Tongue (tissue), 2 donors: ENCODE data around the gene STK32C. TPM values are rescaled to one million over a fixed set of nuclear protein-coding genes. Genes with fewer than 3 reads are reported as not detected.
A peak's percentile ranks its signal among the peaks of the same experiment; 100 is the strongest.
"Not testable (repeated sequence)": the region's sequence is repeated elsewhere in the genome, so short reads cannot be mapped to it uniquely, and the experiment has no call there.

Experiments
- DNase-seq: peaks from one replicate; pipeline ENCODE4 v3.0.0-alpha.2; 2015
- total RNA-seq: library from RNA; depleted of rRNA; stranded (reverse); fragments of >200 nt; gene quantifications from one replicate; pipeline ENCODE4 v1.2.3, GENCODE V29; 2014

The STK32C gene
- total RNA-seq, 1 donor from 2014 or later: 7.8 TPM

- DNase-seq: peak; percentile 73
These were observed 77.8 kb downstream of the STK32C start for GRCh38 chr10:132229834-132230556.

GRCh38 chr10:132229096-132229495 is 78.7 kb downstream of the STK32C start:
- no peak for DNase-seq

GRCh38 chr10:132228616-132229015 is 79.1 kb downstream of the STK32C start:
- DNase-seq: no peak

DNA sequence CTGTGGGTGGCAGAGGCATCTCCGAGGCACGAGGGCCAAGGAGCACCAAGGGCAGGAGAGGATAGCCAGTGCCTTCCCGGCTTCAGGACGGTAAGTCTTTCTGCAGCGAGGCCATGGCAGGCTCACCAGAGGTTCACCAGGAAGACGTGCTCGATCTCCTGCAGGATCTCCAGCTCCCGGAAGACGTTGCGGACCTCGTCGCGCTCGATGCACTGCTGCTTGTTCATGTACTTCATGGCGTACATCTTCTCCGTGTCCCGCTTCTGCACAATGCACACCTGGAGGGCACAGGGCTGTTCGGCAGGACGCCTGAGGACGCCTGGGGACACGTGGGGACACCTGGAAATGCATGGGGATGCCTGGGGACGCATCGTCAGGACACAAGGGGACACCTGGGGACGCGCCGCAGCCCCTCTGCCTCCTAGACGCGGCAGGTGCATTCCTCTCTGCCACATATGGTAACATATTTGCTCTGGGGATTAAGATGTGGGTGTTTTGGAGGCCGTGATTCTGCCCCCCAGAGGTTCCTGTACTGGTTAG is 79.8 kb downstream of the STK32C start:
- DNase-seq: no peak

DNA sequence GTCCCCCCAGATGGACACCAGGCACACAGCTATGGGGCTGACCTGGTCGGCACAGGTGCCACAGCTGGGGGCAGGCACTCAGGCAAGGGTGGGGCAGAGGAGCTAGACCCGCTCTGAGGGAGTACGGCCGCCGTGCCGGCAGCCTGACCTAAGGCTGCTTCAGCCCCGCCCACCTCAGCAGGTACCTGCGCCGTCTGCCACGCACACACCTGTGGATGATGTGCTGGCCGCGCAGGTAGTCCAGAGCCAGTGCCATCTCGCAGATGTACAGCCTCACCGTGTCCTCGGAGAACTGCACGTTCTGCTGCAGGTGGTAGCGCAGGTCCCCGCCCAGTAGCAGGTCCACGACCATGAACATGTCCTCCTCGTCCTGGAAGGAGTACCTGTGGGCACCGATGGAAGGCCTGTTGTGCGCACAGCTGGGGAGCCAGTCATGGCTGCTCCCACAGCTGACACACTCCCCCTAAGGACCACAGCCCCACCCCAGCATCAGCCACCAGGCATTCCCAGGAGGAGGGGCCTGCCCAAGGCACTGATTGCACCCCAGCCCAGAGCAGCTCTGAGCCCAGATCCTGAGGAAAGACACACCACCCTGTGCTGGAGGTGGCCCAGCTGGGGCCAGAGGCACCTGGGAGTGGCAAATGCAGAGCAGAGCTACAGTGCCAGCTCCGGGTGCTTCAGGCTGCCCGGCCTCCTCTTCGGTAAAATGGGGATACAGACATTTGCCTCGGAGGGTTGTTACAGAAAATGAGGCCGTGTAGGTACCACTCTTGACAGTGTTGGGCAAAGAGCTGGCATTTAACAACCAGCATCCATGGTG is 81.0 kb downstream of the STK32C start:
- no peak for DNase-seq

GRCh38 chr10:132225849-132226205 is 81.9 kb downstream of the STK32C start:
- DNase-seq: no peak

DNA sequence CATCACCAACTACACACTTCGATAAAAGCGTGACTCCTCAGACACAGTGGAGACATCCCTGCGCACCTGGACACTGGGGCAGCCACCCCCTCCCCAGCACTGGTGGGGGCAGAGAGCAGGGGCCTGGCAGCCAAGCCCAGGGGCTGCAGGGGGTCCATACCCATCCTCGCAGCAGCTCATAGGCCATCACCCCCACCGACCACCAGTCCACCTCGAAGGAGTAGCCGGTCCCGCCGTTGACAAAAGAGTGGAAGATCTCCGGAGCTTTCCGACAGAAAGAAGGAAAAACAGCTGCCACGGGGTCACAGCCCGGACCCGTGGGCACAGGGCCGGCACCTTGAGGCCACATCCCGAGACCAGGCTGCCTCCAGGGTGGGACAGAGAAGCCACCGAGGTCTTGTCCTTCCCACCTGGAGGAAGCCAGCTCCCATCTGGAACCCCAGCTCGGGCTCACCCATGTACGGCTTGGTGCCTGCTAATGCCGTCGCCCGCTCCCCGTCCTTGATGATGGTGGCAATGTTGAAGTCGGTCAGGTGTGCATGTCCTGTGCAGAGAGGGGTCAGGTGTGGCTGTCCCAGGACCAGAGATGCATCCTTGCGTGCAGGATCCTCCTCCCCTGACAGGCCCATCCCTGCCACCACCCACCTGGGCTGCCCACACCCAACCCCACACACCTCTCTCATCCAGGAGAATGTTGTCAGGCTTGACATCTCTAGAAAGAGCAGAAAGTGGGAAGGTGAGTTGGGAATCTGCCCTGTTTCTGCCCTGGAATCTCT is 82.5 kb downstream of the STK32C start:
- DNase-seq: no peak

DNA sequence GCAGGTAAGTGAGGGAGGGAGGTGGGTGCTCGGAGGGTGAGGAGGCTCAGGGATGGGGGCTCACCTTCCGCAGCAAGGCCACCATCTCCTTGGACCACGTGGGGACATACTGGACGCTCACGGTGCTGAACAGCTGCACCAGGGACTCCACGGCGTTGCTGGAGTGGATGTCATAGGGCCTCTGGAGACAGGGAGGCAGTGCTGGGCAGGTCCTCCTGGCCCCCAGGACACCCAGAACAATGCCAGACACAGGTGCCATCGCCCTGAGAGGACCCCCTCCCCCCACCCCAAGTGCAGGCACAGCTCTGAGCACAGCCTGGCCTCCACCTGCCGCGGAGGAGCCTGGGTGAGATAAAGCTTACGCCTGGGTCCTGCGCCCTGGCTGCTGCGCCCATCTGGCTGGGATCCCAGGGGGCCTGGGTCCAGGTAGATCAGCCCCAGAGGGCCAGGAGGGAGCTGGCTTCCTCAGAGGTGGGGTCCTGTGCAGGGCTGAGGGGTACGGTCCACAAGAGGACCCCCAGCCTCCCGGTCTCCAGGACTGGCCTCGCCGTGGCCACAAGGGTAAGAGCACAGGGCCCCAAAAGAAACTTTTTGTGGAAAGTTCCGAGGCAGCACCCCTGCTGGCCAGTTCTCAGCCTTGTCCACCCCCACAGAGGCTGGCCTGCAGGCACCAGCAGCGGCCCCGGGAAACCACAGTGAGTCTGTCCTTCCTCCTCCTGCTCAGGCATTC is 83.2 kb downstream of the STK32C start:
- no peak for DNase-seq

- DNase-seq: no peak
These were observed 84.0 kb downstream of the STK32C start for GRCh38 chr10:132223611-132224342.

- peak; percentile 85 for DNase-seq
These were observed 84.6 kb downstream of the STK32C start for GRCh38 chr10:132223156-132223590.

DNA sequence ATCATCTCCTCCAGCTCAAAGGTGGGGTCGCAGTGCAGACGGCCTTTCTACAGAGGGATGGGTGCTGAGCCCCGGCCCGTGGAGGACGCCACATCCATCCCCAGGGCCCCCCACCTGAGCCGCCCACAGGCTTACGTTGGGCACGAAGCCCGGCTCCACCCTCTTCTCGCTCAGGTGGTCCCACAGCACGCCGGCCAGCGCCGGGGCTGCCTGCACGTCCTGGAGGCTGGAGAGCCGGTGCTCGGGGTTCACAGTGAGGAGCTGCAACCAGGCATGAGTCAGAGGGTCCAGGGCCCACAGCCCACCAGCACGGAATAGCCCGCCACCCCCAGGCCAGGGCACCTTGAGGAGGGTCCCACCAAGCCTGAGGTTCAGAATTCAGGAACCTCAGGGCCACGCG is 85.0 kb downstream of the STK32C start:
- DNase-seq: no peak

DNA sequence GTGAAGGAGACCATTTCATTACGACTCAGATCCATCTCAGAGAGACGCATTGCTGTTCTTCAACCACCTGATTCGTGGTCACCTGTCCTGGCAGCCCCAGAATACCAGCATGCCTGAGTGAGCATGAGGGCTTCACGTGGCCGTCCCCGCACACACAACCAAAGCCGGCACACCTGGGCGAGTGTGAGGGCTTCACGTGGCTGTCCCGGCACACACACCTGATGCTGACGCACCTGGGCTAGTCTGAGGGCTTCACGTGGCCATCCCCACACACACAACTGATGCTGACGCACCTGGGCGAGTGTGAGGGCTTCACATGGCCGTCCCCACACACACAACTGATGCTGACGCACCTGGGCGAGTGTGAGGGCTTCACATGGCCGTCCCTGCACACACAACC is 86.8 kb downstream of the STK32C start:
- DNase-seq: not testable (repeated sequence)

- DNase-seq: no peak
These were observed 87.7 kb downstream of the STK32C start for GRCh38 chr10:132220061-132220460.

DNA sequence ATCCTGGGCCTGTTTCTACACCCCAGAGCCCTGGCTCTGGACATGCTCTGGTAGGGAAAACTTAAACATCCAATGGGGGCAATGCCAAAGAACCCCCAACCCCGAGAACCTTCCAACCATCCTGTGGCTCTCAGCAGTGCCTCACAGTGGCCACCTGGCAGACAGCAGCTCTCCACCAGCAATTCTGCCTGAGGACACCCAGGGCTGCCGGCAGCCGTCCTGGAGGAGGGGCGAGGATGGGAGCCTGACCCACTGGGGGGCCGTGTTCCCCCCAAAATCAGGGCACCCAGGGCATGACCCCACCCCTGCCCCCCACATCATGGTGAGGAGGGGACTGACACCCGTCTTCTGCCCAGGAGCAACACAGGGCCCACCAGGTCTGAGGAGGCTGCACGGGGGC is 88.3 kb downstream of the STK32C start:
- DNase-seq: no peak

DNA sequence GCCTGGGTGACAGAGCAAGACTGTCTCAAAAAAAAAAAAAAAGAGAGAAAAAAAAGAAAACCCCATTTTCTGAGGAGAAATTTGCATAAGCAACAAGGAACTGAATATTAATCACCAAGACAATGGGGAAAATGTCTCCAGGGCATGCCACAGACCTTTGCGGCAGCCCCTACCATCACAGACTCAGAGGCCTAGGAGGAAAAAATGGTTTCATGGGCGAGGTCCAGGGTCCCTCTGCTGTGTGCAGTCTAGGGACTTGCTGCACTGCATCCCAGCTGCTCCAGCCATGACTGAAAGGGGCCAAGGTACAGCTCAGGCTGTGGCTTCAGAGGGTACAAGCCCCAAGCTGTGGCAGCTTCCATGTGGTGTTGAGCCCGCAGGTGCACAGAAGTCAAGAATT is 91.3 kb downstream of the STK32C start:
- DNase-seq: not testable (repeated sequence)

DNA sequence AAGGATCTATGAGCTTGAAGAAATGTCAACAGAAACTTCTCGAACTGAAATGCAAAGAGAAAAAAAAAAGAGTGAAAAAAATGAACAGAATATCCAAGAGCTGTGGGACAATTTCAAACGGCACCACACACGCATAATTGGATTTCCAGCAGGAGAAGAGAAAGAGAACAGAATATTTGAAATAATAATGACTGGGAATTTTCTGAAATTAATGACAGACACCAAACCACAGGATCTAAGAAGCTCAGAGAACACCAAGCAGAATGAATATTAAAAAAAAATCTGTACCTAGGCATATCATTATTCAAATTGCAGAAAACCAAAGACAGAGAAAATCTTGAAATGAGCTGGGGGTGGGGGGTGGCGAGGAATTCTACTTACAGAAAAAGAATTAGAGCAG is 93.8 kb downstream of the STK32C start:
- DNase-seq: no peak

- no peak for DNase-seq
These were observed 94.9 kb downstream of the STK32C start for GRCh38 chr10:132212816-132213215.

DNA sequence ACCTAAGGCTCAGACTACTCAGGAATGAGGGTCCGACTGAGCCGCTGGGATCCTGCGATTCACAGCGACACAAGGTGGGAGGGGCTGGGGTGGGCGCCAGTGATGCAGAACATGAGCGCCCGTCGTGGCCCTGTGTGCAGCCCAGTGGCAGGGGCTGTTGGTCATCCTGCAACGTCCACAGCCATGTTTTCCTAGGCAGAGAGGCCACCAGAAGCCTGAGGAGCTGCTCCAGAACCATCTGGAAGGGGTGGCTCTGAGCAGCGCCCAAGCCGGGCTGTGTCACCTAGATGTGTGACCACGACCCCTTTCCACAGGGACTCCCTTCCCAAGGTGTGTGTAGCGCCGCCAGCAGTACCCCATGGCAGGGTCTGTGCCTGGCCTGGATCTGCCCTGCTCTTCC is 96.5 kb downstream of the STK32C start:
- DNase-seq: no peak

DNA sequence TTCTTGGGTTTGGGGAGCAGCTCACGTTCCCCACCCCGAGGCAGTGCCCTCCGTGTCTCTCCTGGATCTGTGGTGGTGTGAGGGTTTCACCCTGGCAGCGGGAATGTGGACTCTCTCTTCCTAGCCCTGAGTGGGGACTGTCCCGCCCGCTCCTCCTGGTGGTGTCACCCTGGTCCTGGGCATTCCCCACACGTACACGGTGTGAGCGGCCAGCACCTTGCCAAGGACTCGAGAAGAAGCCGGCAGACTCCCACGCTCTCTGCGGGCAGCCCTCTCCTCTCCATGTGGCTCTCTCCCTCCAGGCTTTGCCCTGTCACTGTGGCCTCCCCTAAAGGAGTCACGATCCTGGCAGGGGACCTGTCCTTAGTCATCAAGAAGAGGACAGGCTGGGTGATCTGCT is 97.0 kb downstream of the STK32C start:
- DNase-seq: no peak

DNA sequence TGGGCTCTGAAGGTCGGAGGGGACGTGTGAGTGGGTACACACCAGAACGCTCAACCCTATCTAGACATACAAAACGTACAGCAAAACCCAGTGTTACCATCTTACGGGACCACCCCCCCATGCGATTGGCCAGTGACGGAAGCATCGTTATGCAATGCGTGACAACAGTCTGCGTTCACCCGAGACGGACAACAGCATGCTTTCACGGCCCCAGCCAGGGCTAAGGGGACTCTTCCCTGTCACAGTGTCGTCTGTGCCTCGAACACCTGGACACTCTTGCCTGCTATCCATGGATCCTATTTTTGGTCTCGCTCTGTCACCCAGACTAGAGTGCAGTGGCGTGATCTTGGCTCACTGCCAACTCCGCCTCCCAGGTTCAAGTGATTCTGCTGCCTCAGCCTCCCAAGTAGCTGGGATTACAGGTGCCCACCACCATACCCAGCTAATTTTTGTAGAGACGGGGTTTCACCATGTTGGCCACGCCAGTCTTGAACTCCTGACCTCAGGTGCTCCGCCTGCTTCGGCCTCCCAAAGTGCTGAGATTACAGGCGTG is 97.7 kb downstream of the STK32C start:
- DNase-seq: no peak

DNA sequence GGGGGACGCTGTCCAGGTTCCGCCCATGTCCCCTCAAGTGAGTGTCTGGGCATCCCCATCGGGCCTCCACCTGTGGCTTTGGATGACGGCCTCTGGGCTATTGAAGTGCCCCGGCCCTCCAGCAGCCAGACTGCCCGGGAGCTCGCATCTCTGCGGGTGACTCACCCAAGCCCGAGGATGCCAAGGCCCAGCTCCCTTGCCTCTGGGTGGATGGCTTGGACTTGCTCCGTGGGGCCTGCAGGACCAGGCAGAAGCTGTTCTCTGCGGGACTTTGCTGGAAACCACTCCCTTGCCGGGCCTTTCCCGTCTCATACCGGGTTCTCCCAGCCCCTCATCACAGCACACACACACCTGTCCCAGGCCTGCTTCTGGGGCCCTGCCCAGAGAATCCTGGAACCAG is 98.6 kb downstream of the STK32C start:
- no peak for DNase-seq
